K562 (cell line): Measurements from ENCODE around the gene HNRNPK. TPM values are rescaled to one million over a fixed set of nuclear protein-coding genes. Genes with fewer than 3 reads are reported as not detected.

Experiments
- CHD1 ChIP-seq: fragments of 200-600 bp; sonication (generic); IDR thresholded peaks from one replicate; pipeline ENCODE4 v1.6.1; 2012; ENCODE audit warnings: mild to moderate bottlenecking, moderate library complexity, low read length, inconsistent platforms
- CHD2 ChIP-seq: IDR thresholded peaks from 2 replicates; pipeline ENCODE4 v1.6.1; 2011; ENCODE audit warnings: low read depth, low read length
- CREB5 ChIP-seq: fragments of 250-450 bp; sonication (Bioruptor Pico); IDR thresholded peaks from 2 replicates; pipeline ENCODE4 v1.5.0; 2020; ENCODE audit warnings: mild to moderate bottlenecking
- DMBX1 ChIP-seq: fragments of 250-450 bp; sonication (Bioruptor Pico); IDR thresholded peaks from 2 replicates; pipeline ENCODE4 v1.8.0; 2022; ENCODE audit warnings: inconsistent platforms, mild to moderate bottlenecking, moderate library complexity, borderline replicate concordance
- EGR1 ChIP-seq: fragments of 450-650 bp; conservative IDR thresholded peaks from 2 replicates; pipeline ENCODE4 v1.6.1; 2017; ENCODE audit warnings: mild to moderate bottlenecking
- EP300 ChIP-seq: IDR thresholded peaks from 2 replicates; pipeline ENCODE4 v1.6.1; 2012; ENCODE audit warnings: low read length, improper control_type of control experiment
- FOXA3 ChIP-seq, 2 experiments: fragments of 450-650 bp in 1 of 2; sonication (generic) in 1 of 2; formaldehyde crosslinking; IDR thresholded peaks in 1 of 2; conservative IDR thresholded peaks in 1 of 2; 2 replicates each; pipeline versions ENCODE4 v1.4.0 to v1.8.0; 2020 to 2022; ENCODE audit warnings: mild to moderate bottlenecking in 2 of 2, missing genetic modification reagents in 1 of 2
- GTF2F1 ChIP-seq: IDR thresholded peaks from 2 replicates; pipeline ENCODE4 v1.6.1; 2011; ENCODE audit warnings: low read depth, low read length, improper control_type of control experiment
- MIER1 ChIP-seq: fragments of 450-650 bp; IDR thresholded peaks from 2 replicates; pipeline ENCODE4 v1.6.1; 2016; ENCODE audit warnings: antibody characterized with exemption, mild to moderate bottlenecking, low read depth
- MYBL2 ChIP-seq, 2 experiments: fragments of 450-650 bp in 1 of 2; sonication (generic) in 1 of 2; formaldehyde crosslinking in 1 of 2; IDR thresholded peaks; 2 replicates each; pipeline versions ENCODE4 v1.6.1 to v1.8.1; 2017 to 2022; ENCODE audit warnings: borderline replicate concordance in 1 of 2, inconsistent platforms in 1 of 2, low read depth in 1 of 2, mild to moderate bottlenecking in 1 of 2, missing genetic modification reagents in 1 of 2, moderate library complexity in 1 of 2
- NFIX ChIP-seq: fragments of 250-450 bp; sonication (Bioruptor Pico); IDR thresholded peaks from 2 replicates; pipeline ENCODE4 v1.4.0; 2020; ENCODE audit warnings: low read depth, mild to moderate bottlenecking, moderate library complexity
- POLR3G ChIP-seq: IDR thresholded peaks from 2 replicates; pipeline ENCODE4 v1.6.1; 2011; ENCODE audit not compliant: insufficient read length, insufficient replicate concordance; ENCODE audit errors: extremely low read depth
- POU5F1 ChIP-seq: fragments of 150-350 bp; IDR thresholded peaks from 2 replicates; pipeline ENCODE4 v1.6.1; 2014; ENCODE audit warnings: borderline replicate concordance, low read length, low read depth, mild to moderate bottlenecking; ENCODE audit not compliant: partially characterized antibody
- RFX7 ChIP-seq: fragments of 250-450 bp; sonication (Bioruptor Pico); IDR thresholded peaks from 2 replicates; pipeline ENCODE4 v1.5.1; 2021; ENCODE audit warnings: mild to moderate bottlenecking
- RNF2 ChIP-seq: sonication (generic); IDR thresholded peaks from 2 replicates; pipeline ENCODE4 v1.6.1; 2016
- RNF219 ChIP-seq: fragments of 250-450 bp; sonication (Bioruptor Pico); IDR thresholded peaks from 2 replicates; pipeline ENCODE4 v1.5.0; 2022; ENCODE audit warnings: mild to moderate bottlenecking
- ZBTB9 ChIP-seq: fragments of 450-650 bp; formaldehyde crosslinking; IDR thresholded peaks from 2 replicates; pipeline ENCODE4 v1.4.0; 2020; ENCODE audit warnings: mild to moderate bottlenecking, moderate library complexity
- ZNF165 ChIP-seq: fragments of 250-450 bp; sonication (Bioruptor Pico); IDR thresholded peaks from 2 replicates; pipeline ENCODE4 v1.4.0; 2020; ENCODE audit warnings: borderline replicate concordance
- ZNF239 ChIP-seq: fragments of 250-450 bp; sonication (Bioruptor Pico); IDR thresholded peaks from 2 replicates; pipeline ENCODE4 v1.4.0; 2020; ENCODE audit warnings: mild to moderate bottlenecking
- ZNF282 ChIP-seq: sonication (generic); formaldehyde crosslinking; IDR thresholded peaks from 2 replicates; pipeline ENCODE4 v1.8.1; 2023; ENCODE audit warnings: missing genetic modification reagents
- ZNF717 ChIP-seq: fragments of 250-450 bp; sonication (Bioruptor Pico); IDR thresholded peaks from 2 replicates; pipeline ENCODE4 v1.5.0; 2021
- polyA plus RNA-seq, 8 experiments: library from polyadenylated mRNA; depleted of rRNA in 4 of 8; stranded (reverse) in 5 of 8; unstranded in 3 of 8; fragments of >200 nt; fragmentation: Nextera tagmentation in 2 of 8; fragmentation: Illumina TruSeq in 1 of 8; extraction: Ambion mirVana in 2 of 8; extraction: Trizol in 1 of 8; gene quantifications; 2 replicates each; pipeline versions ENCODE4 v1.2.1 to v1.2.3, GENCODE V29; 2011 to 2014; ENCODE audit warnings: inconsistent platforms in 1 of 8, missing spikeins in 1 of 8
- total RNA-seq, 7 experiments: library from RNA; depleted of rRNA in 6 of 7; stranded (reverse); fragments of >200 nt in 6 of 7; fragmentation: Illumina TruSeq in 2 of 7; extraction: Trizol in 2 of 7; gene quantifications; 2 replicates each; pipeline versions ENCODE4 v1.2.1 to v1.2.3, GENCODE V29; 2011 to 2021; ENCODE audit warnings: low replicate concordance in 1 of 7
- TF ChIP-seq, protein P1 (sequence below), 2 experiments: fragments of 450-650 bp; conservative IDR thresholded peaks; 2 replicates each; pipeline ENCODE4 v1.6.1; 2017; ENCODE audit warnings: mild to moderate bottlenecking in 2 of 2, moderate library complexity in 2 of 2

Gene HNRNPK
- total and polyA plus RNA-seq, 9 of the 15 experiments (the other 6 are each of a cell fraction or from before 2014, with no cell fraction given), result 224 to 883 (median 618) TPM

GRCh38 chr9:83920927-83921707 is 58.9 kb downstream of the HNRNPK start, which contains the start of gene KIF27 (continued):
- TF ChIP-seq RNF219, result no peak
- TF ChIP-seq GTF2F1, result no peak
- no peak for TF ChIP-seq MYBL2 (IDR thresholded peaks at IDR 0.05; ENCODE audit: low read depth)
- TF ChIP-seq MYBL2 (CRISPR knock-in tag; IDR thresholded peaks at IDR 0.05; ENCODE audit: borderline replicate concordance), result no peak
- no peak for TF ChIP-seq CREB5 (CRISPR knock-in tag)
- TF ChIP-seq RFX7 (CRISPR knock-in tag), result no peak
- no peak for TF ChIP-seq POU5F1
- no peak for TF ChIP-seq EGR1
- no peak for TF ChIP-seq EP300
- TF ChIP-seq, protein P1, sequence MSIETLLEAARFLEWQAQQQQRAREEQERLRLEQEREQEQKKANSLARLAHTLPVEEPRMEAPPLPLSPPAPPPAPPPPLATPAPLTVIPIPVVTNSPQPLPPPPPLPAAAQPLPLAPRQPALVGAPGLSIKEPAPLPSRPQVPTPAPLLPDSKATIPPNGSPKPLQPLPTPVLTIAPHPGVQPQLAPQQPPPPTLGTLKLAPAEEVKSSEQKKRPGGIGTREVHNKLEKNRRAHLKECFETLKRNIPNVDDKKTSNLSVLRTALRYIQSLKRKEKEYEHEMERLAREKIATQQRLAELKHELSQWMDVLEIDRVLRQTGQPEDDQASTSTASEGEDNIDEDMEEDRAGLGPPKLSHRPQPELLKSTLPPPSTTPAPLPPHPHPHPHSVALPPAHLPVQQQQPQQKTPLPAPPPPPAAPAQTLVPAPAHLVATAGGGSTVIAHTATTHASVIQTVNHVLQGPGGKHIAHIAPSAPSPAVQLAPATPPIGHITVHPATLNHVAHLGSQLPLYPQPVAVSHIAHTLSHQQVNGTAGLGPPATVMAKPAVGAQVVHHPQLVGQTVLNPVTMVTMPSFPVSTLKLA (conservative IDR thresholded peaks at IDR 0.05), result no peak; a peak in 1 of 4 replicates
- no peak for TF ChIP-seq POLR3G
- TF ChIP-seq ZNF165 (CRISPR knock-in tag), result no peak
- no peak for TF ChIP-seq NFIX (CRISPR knock-in tag)
- no peak for TF ChIP-seq ZNF717
- TF ChIP-seq CHD2, result peak; percentile 39; the same call in 1 of the 2 replicates
- peak in 1 of 2 experiments; percentile 86; a peak in 1 of 4 replicates for TF ChIP-seq FOXA3 (CRISPR knock-in tag; conservative IDR thresholded peaks at IDR 0.05 in 1 of 2, IDR thresholded peaks at IDR 0.05 in 1 of 2)
- TF ChIP-seq ZBTB9, result no peak
- TF ChIP-seq DMBX1 (CRISPR knock-in tag), result no peak
- TF ChIP-seq MIER1, result no peak
- 0 out of 2 replicates have a peak, but pooled peaks have one; percentile 58 for TF ChIP-seq RNF2
- TF ChIP-seq ZNF239, result no peak
- TF ChIP-seq CHD1, result no peak
- no peak for TF ChIP-seq ZNF282 (CRISPR knock-in tag)
